AG09309 (cell line): ENCODE results near the gene DBH.
A peak's percentile ranks its signal among the peaks of the same experiment; 100 is the strongest.

Experiments used
- DNase-seq: peaks from one replicate; pipeline ENCODE4 v3.0.0-alpha.2; 2010; ENCODE audit warnings: low read depth
- H3K4me3 ChIP-seq: 2 replicates; pipeline ENCODE4 v1.5.1; 2011; ENCODE audit warnings: mild to moderate bottlenecking, low read depth, low read length, moderate library complexity; ENCODE audit not compliant: control insufficient read depth
- TF ChIP-seq, protein P1 (sequence below): IDR thresholded peaks from 2 replicates; pipeline ENCODE4 v1.5.1; 2011; ENCODE audit warnings: mild to moderate bottlenecking, low read depth, low read length, inconsistent platforms; ENCODE audit not compliant: insufficient read depth, control insufficient read depth; ENCODE audit errors: missing control alignments

Gene DBH

DNA sequence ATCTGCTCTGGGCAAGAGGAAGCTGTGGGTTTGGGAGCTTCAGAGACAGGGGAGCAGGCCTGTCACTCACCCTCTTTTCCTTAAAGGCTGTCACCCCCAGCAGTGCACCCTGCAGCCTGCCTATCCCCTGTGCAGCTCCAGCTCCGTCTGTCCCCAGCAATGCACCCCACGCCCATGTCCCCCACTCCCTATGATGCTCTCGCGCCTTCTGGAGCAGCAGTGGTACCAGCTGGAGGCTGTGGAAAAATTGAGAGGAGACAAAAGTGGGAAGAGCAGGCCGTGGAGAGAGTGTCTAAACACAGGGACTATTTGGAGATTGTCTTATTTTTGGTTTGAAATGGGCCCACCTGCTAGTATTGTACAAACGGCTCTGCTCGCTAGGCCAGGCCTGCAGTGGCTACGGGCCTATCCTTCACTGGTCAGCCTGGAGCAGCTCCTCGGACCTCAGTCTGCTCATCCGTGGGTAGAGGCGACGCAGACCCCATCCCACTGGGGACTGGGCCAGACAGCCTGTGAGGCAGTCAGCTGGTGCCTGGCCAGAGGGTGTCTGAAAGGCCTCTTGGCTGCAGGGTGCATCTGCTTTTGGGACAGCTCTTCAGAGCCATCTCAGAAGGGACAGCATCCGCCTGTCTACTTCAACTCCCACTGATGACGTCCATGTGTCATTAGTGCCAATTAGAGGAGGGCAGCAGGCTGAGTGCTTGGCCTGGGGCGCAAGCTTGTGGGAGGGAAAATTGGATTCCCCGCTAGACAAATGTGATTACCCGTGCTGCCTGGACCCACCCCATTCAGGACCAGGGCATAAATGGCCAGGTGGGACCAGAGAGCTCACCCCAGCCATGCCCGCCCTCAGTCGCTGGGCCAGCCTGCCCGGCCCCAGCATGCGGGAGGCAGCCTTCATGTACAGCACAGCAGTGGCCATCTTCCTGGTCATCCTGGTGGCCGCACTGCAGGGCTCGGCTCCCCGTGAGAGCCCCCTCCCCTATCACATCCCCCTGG, at the start of gene DBH:
TSS of gene DBH (plus strand) at position 831 of the 999 bp plus-strand sequence. CDS start at position 840, 9 bp downstream.
- no peak within 1 kb of the TSS for H3K4me3 ChIP-seq
- DNase-seq, result no peak
- TF ChIP-seq, protein P1, sequence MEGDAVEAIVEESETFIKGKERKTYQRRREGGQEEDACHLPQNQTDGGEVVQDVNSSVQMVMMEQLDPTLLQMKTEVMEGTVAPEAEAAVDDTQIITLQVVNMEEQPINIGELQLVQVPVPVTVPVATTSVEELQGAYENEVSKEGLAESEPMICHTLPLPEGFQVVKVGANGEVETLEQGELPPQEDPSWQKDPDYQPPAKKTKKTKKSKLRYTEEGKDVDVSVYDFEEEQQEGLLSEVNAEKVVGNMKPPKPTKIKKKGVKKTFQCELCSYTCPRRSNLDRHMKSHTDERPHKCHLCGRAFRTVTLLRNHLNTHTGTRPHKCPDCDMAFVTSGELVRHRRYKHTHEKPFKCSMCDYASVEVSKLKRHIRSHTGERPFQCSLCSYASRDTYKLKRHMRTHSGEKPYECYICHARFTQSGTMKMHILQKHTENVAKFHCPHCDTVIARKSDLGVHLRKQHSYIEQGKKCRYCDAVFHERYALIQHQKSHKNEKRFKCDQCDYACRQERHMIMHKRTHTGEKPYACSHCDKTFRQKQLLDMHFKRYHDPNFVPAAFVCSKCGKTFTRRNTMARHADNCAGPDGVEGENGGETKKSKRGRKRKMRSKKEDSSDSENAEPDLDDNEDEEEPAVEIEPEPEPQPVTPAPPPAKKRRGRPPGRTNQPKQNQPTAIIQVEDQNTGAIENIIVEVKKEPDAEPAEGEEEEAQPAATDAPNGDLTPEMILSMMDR, result no peak

DNA sequence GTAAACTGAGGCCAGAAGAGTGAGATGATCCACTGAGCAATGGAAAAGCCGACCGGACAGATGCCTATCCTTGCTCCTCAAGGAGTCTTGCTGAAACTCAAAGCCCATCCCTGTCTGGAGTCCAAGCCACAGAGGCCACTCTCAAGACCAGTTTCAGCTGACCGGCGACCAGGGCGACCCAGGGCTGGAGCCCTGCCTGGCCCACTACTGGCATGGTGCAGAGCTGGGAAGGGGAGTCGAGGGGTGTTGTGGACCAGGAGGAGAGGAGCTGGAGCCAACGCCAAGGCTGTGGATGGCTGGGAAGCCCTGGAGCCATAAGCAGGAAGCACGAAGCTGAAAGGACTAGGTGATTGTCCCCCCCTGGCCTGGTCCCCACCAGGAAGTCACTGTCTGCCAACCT, 49.1 kb upstream of the DBH start:
- DNase-seq, result no peak
- H3K4me3 ChIP-seq, result no peak overlapping the region
- TF ChIP-seq, protein P1, result no peak

DNA sequence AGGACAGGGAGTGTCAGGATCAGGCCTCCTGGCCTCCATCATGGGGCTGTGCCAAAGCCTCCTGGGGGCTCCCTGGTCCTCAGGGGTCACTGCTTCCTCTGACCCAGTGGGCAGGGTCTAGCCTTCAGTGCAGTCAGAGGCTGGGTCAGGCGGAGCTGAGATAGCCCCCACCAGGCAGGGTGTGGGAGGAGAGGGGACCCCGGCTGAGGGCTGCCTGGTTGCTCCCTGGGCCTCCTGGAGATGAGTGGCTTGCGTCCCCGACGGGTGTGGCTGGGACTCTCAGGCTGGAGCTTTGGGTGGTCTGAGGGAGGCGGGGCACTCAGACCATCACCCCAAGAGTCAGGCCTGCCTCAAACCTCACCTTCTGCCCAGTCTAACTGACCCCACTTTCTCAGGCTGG, 48.7 kb upstream of the DBH start:
- TF ChIP-seq, protein P1, result no peak

DNA sequence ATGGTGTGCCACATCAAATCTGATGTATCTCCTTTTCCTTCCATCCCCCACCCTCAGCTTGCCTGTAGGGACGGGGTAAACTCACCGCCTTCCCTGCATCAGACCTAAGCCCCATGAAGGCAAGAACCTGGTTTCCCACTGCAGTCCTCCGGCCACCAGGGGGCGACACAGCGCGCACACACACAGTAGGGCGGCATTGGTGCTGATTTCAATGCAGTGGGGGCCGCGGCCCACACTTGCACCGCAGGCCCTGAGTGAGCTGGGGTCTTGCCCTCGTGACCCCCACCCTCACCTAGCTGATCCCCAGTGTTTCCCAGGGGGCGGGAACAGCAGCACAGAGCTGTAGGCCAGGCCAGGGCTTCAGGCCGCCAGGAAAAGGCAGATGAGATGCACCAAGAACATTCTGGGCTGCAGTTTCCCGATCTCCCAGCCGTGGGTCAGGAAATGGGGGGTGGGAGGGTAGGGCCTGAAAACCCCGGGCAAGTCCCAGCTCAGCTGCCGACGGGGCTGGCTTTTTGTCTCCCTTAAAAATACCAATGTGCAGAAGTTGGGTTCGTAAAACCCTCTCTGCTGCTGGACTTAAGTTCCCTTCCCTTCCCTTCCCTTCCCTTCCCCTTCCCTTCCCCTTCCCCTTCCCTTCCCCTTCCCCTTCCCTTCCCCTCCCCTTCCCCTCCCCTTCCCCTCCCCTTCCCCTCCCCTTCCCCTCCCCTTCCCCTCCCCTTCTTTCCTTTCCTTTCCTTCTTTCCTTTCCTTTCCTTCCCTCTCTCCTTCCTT, 46.5 kb upstream of the DBH start:
- H3K4me3 ChIP-seq, result no peak overlapping the region
- DNase-seq, result no peak
- TF ChIP-seq, protein P1, result peak; percentile 39

More for the DNA sequence above, 48.7 kb upstream of the DBH start:
- no peak overlapping the region for H3K4me3 ChIP-seq
- no peak for DNase-seq

DNA sequence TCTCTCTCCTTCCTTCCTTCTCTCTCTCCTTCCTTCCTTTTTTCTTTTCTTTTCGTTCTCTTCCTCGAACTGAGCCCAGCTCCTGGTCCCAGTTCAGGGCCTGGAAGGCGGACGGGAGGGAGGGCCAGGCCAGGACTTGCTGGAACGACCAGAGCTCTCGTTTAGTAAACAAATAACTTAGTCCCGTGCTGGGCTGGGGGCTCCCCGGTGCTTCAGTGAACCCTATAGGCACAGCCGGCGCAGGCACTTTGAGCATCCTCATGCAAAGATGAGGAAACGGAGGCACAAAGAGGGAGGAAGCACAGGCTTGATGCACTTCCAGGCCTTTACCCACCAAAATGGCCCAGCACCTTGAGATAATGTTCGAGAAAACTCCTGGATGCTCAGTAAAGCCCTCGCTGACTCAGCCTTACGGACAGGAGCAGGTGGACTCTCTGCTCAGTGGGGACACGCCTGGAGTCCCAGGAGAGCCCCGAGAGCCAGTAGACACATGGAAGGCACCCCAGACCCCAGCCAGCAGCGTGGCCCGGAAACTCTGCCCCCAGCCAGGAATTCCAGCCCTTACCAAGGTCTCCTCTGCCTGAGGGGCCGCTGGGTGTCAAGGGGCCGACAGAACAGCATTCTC, 45.8 kb upstream of the DBH start:
- H3K4me3 ChIP-seq, result no peak overlapping the region
- no peak for DNase-seq
- TF ChIP-seq, protein P1, result no peak
